PC-3 (cell line): ENCODE data around the gene ADAMTSL5. TPM values are rescaled to one million over a fixed set of nuclear protein-coding genes. Genes with fewer than 3 reads are reported as not detected.
A peak's percentile ranks its signal among the peaks of the same experiment; 100 is the strongest.

Experiments
- ATAC-seq: fragments of 200-7000 bp; cut with Tn5 transposase; 2 replicates; pipeline ENCODE4 v1.9.1; 2020; ENCODE audit warnings: mild to moderate bottlenecking, moderate library complexity
- BruUV-seq: library from RNA; stranded (reverse); fragments of 400-500 nt; replicated peaks from 2 replicates; lab custom pipeline; 2021; lab: Mats Ljungman, UMichigan
- CTCF ChIA-PET: fragments of 300-600 bp; sonication (Branson Sonifier 250); formaldehyde crosslinking; loops from one replicate; lab custom pipeline; 2022; ENCODE audit warnings: antibody characterized with exemption; lab: Charles Lee
- POLR2A ChIA-PET: fragments of 300-600 bp; sonication (Branson Sonifier 250); formaldehyde crosslinking; loops from one replicate; lab custom pipeline; 2022; ENCODE audit warnings: antibody characterized with exemption; ENCODE audit not compliant: unreplicated experiment; lab: Charles Lee
- DNase-seq: peaks from one replicate; pipeline ENCODE4 v3.0.0-alpha.2; 2015
- H2AFZ ChIP-seq: fragments of 300-600 bp; sonication (generic); 2 replicates; pipeline ENCODE4 v1.6.0; 2016; ENCODE audit warnings: antibody characterized with exemption, low read length
- H3F3A ChIP-seq: fragments of 300-600 bp; sonication (generic); one replicate; pipeline ENCODE4 v1.6.0; 2017; ENCODE audit warnings: antibody characterized with exemption, low read length, control low read depth, mild to moderate bottlenecking; ENCODE audit not compliant: unreplicated experiment
- H3K27ac ChIP-seq: fragments of 300-600 bp; sonication (generic); 2 replicates; pipeline ENCODE4 v1.5.1; 2016; ENCODE audit warnings: mild to moderate bottlenecking, low read length
- H3K27me3 ChIP-seq: fragments of 300-600 bp; sonication (generic); 2 replicates; pipeline ENCODE4 v1.6.1; 2016; ENCODE audit warnings: low read length, mixed read lengths
- H3K36me3 ChIP-seq: fragments of 300-600 bp; sonication (generic); 2 replicates; pipeline ENCODE4 v1.6.1; 2016; ENCODE audit warnings: low read depth, mixed run types, low read length, mixed read lengths
- H3K4me1 ChIP-seq: fragments of 300-600 bp; sonication (generic); 2 replicates; pipeline ENCODE4 v1.5.1; 2016; ENCODE audit warnings: low read length; ENCODE audit not compliant: insufficient read depth
- H3K4me2 ChIP-seq: fragments of 300-600 bp; sonication (generic); 2 replicates; pipeline ENCODE4 v1.6.0; 2016; ENCODE audit warnings: low read length
- H3K4me3 ChIP-seq: fragments of 300-600 bp; sonication (generic); 2 replicates; pipeline ENCODE4 v1.5.1; 2016; ENCODE audit warnings: mild to moderate bottlenecking, low read length, mixed read lengths
- H3K79me2 ChIP-seq: fragments of 300-600 bp; sonication (generic); 2 replicates; pipeline ENCODE4 v1.6.1; 2017; ENCODE audit warnings: low read length, mixed read lengths
- H3K9ac ChIP-seq: fragments of 300-600 bp; sonication (generic); 2 replicates; pipeline ENCODE4 v1.6.0; 2016; ENCODE audit warnings: mild to moderate bottlenecking, low read length
- H3K9me2 ChIP-seq: fragments of 300-600 bp; sonication (generic); replicated peaks from 2 replicates; pipeline ENCODE4 v1.6.1; 2016; ENCODE audit warnings: mixed run types, low read length, mixed read lengths
- H3K9me3 ChIP-seq: fragments of 300-600 bp; sonication (generic); 2 replicates; pipeline ENCODE4 v1.6.1; 2016; ENCODE audit warnings: low read length, mixed read lengths
- H4K20me1 ChIP-seq: fragments of 300-600 bp; sonication (generic); 2 replicates; pipeline ENCODE4 v1.6.1; 2016; ENCODE audit warnings: low read length, mixed read lengths
- CTCF ChIP-seq: fragments of 300-600 bp; sonication (generic); conservative IDR thresholded peaks from 2 replicates; pipeline ENCODE4 v1.5.1; 2017; ENCODE audit warnings: antibody characterized with exemption, low read depth, mild to moderate bottlenecking, low read length
- EZH2 ChIP-seq: fragments of 300-600 bp; sonication (generic); IDR thresholded peaks from one replicate; pipeline ENCODE4 v1.6.1; 2017; ENCODE audit warnings: antibody characterized with exemption, mild to moderate bottlenecking, low read length; ENCODE audit not compliant: unreplicated experiment
- EZH2phosphoT487 ChIP-seq: fragments of 300-600 bp; sonication (generic); IDR thresholded peaks from 2 replicates; pipeline ENCODE4 v1.6.1; 2018; ENCODE audit warnings: mild to moderate bottlenecking, antibody characterized with exemption, low read length, borderline replicate concordance
- intact Hi-C: fragments of 100-400 bp; cut with micrococcal nuclease; formaldehyde crosslinking; loops from 2 replicates; pipeline ENCODE4 v1.9.0; 2023
- total RNA-seq: library from RNA; depleted of rRNA; stranded (reverse); fragments of >200 nt; gene quantifications from 2 replicates; pipeline ENCODE4 v1.2.3, GENCODE V29; 2014; rRNA removed

The ADAMTSL5 gene
- total RNA-seq, 1 experiment from 2014 or later, result 5.0 TPM

DNA sequence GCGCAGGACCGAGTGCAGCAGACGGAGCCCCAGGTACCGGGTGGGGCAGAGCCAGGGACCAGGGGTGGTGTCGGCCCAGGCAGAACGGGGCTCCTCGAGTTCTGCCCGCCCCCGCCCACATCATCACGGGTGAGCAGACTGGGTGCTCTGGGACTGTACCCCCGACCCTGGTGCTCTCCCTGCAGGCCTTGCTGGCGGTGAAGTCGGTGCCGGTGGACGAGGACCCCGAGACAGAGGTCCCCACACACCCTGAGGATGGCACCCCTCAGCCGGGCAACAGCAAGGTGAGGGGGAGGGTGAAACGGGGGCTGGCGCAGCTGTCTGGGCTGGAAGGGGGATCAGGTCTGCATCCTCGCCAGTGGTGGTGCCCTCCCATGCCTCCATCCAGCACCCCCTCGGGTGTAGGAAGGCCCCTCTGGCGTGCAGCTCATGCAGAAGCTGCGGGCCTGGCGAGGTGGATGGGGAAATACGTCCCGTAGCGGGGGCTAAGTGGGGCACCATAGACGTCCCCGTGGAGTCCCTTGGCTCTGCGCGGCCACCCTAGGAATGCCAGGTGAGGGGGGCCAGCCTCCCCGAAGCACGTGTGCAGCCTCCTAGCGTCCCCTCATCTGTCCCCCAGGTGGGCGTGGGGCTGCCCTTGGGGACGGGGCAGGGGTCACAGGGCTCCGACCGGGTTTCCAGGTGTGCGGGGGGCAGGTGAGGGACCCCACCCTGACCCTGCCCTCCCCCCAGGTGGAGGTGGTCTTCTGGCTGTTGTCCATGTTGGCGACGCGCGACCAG is 56.5 kb downstream of the ADAMTSL5 start:
- H2AFZ ChIP-seq, result no peak overlapping the region
- TF ChIP-seq CTCF (no peak), EZH2phosphoT487 (no peak), EZH2 (no peak)
- H3K9ac ChIP-seq, result no peak overlapping the region
- CTCF ChIA-PET, result interaction anchor here (0.9 kb wide), 1 partner anchor 90 kb away, joined by 4 read pairs; no protein-coding TSS in a partner anchor
- no peaks in the 10 kb centered on the region for H3K36me3 ChIP-seq
- POLR2A ChIA-PET, result interaction anchor here (0.6 kb wide), 1 partner anchor 430 kb away, joined by 11 read pairs; the partner anchor contains the start of gene CNN2
- H3K27me3 ChIP-seq, result peaks cover 7% of the 10 kb centered on the region
- ATAC-seq, result no peak
- intact Hi-C loops, result no loop called here
- H4K20me1 ChIP-seq, result no peaks in the 10 kb centered on the region
- no peaks in the 10 kb centered on the region for H3K9me2 ChIP-seq
- H3F3A ChIP-seq, result no peaks in the 10 kb centered on the region
- peaks cover 10% of the 10 kb centered on the region; the same call in 1 of the 2 replicates for H3K4me1 ChIP-seq
- H3K4me3 ChIP-seq, result no peak overlapping the region
- no TSS peak for BruUV-seq
- H3K4me2 ChIP-seq, result no peak overlapping the region
- H3K27ac ChIP-seq, result no peak overlapping the region
- no peak for DNase-seq
- no peaks in the 10 kb centered on the region for H3K79me2 ChIP-seq
- no peaks in the 10 kb centered on the region for H3K9me3 ChIP-seq

GRCh38 chr19:1455336-1456120 is 57.3 kb downstream of the ADAMTSL5 start:
- ATAC-seq (peak; percentile 58), DNase-seq (peak; percentile 85)
- Histone ChIP-seq H3K9me3 (no peaks in the 10 kb centered on the region), H3K4me1 (peaks cover 10% of the 10 kb centered on the region; the same call in 1 of the 2 replicates), H3K9ac (no peak overlapping the region), H3K27ac (no peak overlapping the region), H3F3A (no peaks in the 10 kb centered on the region), H2AFZ (0 out of 2 replicates have a peak overlapping the region, but pooled peaks have one; percentile 61), H3K27me3 (peaks cover 14% of the 10 kb centered on the region), H3K4me3 (peak overlapping the region; percentile 53; the same call in 1 of the 2 replicates), H3K4me2 (peak overlapping the region; percentile 74), H3K36me3 (no peaks in the 10 kb centered on the region), H3K9me2 (no peaks in the 10 kb centered on the region), H3K79me2 (no peaks in the 10 kb centered on the region), H4K20me1 (no peaks in the 10 kb centered on the region)
- TF ChIP-seq EZH2phosphoT487 (no peak), EZH2 (no peak), CTCF (no peak)
- CTCF ChIA-PET, result no interaction called here
- no TSS peak for BruUV-seq
- POLR2A ChIA-PET, result interaction anchor here (0.6 kb wide), 1 partner anchor 429 kb away, joined by 11 read pairs; the partner anchor contains the start of gene CNN2
- intact Hi-C loops, result no loop called here

Other genes with a start within 250 kb of the ADAMTSL5 start
- 136 and 197 TPM in 2 replicates for gene CIRBP, start 243.7 kb downstream of the ADAMTSL5 start, total RNA-seq
- 110 and 133 TPM in 2 replicates for gene FAM174C, start 237.5 kb downstream of the ADAMTSL5 start, total RNA-seq
- gene EFNA2, start 227.1 kb downstream of the ADAMTSL5 start, total RNA-seq, result not detected in 2 replicates
- 102 and 111 TPM in 2 replicates for gene NDUFS7, start 129.1 kb downstream of the ADAMTSL5 start, total RNA-seq
- gene GAMT, start 111.5 kb downstream of the ADAMTSL5 start, total RNA-seq, result 74.9 and 75.6 TPM in 2 replicates
- 177 and 178 TPM in 2 replicates for gene DAZAP1, start 105.4 kb downstream of the ADAMTSL5 start, total RNA-seq
- gene RPS15, start 74.6 kb downstream of the ADAMTSL5 start, total RNA-seq, result 1,797 and 2,672 TPM in 2 replicates
- gene APC2, start 62.9 kb downstream of the ADAMTSL5 start, total RNA-seq, result 0.29 and 1.4 TPM in 2 replicates
- gene C19orf25, start 33.8 kb downstream of the ADAMTSL5 start, total RNA-seq, result 45.0 and 54.9 TPM in 2 replicates
- 3.9 and 5.7 TPM in 2 replicates for gene PCSK4, start 22.7 kb downstream of the ADAMTSL5 start, total RNA-seq
- 27.2 and 34.7 TPM in 2 replicates for gene REEP6, start 21.8 kb downstream of the ADAMTSL5 start, total RNA-seq
- not detected in 2 replicates for gene PLK5, start 11.1 kb upstream of the ADAMTSL5 start, total RNA-seq
- gene MEX3D, start 55.3 kb upstream of the ADAMTSL5 start, total RNA-seq, result 64.0 and 89.2 TPM in 2 replicates
- gene MBD3, start 79.8 kb upstream of the ADAMTSL5 start, total RNA-seq, result 131 and 164 TPM in 2 replicates
- 148 and 157 TPM in 2 replicates for gene UQCR11, start 92.4 kb upstream of the ADAMTSL5 start, total RNA-seq
- gene TCF3, start 139.6 kb upstream of the ADAMTSL5 start, total RNA-seq, result 147 and 196 TPM in 2 replicates
- 1.4 and 2.0 TPM in 2 replicates for gene ONECUT3, start 240.5 kb upstream of the ADAMTSL5 start, total RNA-seq